AG04449 (cell line): ENCODE data around the gene CNTN2.

Experiments used
- CTCF ChIA-PET: fragments of 350-600 bp; formaldehyde crosslinking; extraction: SDS; loops from one replicate; lab custom pipeline; 2021; ENCODE audit warnings: antibody characterized with exemption; lab: Yijun Ruan, JAX
- POLR2A ChIA-PET: fragments of 400-600, 350-600 bp; formaldehyde crosslinking; extraction: SDS; loops from one replicate; lab custom pipeline; 2020; ENCODE audit warnings: antibody characterized with exemption, inconsistent platforms; lab: Yijun Ruan, JAX
- DNase-seq: peaks from one replicate; pipeline ENCODE4 v3.0.0-alpha.2; 2010; ENCODE audit warnings: low read depth, low spot score
- H3K4me3 ChIP-seq: 2 replicates; pipeline ENCODE4 v1.5.1; 2011; ENCODE audit warnings: low read depth, mild to moderate bottlenecking, control low read depth, low read length
- CTCF ChIP-seq: IDR thresholded peaks from one replicate; pipeline ENCODE4 v1.5.1; 2011; ENCODE audit warnings: mild to moderate bottlenecking, moderate library complexity, low read length, control low read depth, inconsistent platforms; ENCODE audit not compliant: insufficient read depth; ENCODE audit errors: missing control alignments

The CNTN2 gene

GRCh38 chr1:205028390-205028789, 14.6 kb upstream of the CNTN2 start:
- CTCF ChIA-PET, result interaction anchor here (0.9 to 1.1 kb wide), 3 partner anchors 33 to 222 kb away, joined by 3 to 4 read pairs (median 3); no protein-coding TSS in a partner anchor
- no peak overlapping the region for H3K4me3 ChIP-seq
- TF ChIP-seq CTCF, result no peak
- DNase-seq, result no peak
- POLR2A ChIA-PET, result no interaction called here

DNA sequence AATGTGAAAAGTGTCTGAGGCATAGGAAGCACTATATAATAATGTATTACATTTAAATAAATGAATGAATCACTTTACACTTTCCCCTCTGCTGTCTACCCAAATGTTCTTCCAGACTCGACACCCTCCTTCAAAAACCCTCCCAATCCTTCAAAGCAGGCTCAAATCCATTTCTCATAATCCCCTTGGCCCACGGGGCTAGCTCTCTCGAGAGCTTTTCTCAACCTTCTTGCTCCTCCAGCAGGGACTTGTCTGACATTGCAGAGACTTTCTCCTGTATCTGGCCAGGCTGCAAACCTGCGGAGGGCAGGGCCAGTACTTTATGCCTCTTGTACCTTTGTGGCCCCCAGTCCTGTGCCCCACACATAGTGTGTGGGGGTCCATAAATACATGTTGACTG, 14.1 kb upstream of the CNTN2 start:
- H3K4me3 ChIP-seq, result no peak overlapping the region
- TF ChIP-seq CTCF, result no peak
- POLR2A ChIA-PET, result no interaction called here
- no peak for DNase-seq
- CTCF ChIA-PET, result interaction anchor here (0.9 to 1.3 kb wide), 4 partner anchors 32 to 222 kb away, joined by 3 to 4 read pairs (median 3); no protein-coding TSS in a partner anchor

DNA sequence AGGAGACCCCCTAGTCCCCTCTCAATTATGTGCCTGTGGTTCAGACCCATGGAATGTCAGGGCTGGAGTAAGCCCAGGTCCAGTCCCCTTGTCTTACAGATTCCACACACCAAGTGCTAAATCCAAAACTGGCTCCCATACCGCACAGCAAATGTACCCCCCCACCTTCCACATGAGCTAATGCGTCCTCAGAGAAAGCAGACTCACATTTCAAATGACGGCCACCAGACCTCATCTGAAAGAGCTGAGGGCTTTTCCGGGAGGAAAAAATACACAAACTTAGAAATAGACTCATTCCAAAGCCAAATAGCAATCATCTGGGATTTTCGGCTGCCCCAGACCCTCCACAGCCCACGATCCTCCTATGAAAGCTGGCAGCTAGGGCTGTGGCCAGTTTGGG, 12.8 kb upstream of the CNTN2 start:
- CTCF ChIA-PET, result interaction anchor here (1.2 to 1.3 kb wide), 2 partner anchors 31 to 89 kb away, joined by 3 to 8 read pairs; no protein-coding TSS in a partner anchor
- TF ChIP-seq CTCF, result no peak
- POLR2A ChIA-PET, result no interaction called here
- no peak overlapping the region for H3K4me3 ChIP-seq
- no peak for DNase-seq

DNA sequence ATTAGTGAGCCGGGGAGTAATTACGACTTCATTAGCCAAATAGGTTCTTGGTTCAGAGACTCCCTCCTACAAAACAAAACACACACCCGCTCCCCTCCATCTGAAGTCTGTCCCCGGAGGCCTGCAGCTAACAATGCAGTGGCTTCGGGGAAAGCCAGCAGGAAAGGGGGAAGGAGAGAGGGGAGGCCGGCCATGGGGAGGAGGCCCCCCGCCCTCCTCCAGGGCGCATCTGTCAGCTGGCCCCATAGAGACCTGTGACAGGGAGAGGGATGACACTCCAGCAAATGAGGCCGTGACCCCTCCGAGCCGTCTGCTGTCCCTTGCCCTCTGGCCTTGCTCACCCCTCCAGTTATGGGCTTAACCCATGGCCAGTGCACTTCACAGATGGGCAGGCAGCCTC, 12.1 kb upstream of the CNTN2 start:
- ChIA-PET CTCF (interaction anchor here (1.9 kb wide), 1 partner anchor 30 kb away, joined by 10 read pairs; no protein-coding TSS in a partner anchor), POLR2A (no interaction called here)
- no peak for TF ChIP-seq CTCF
- H3K4me3 ChIP-seq, result no peak overlapping the region
- no peak for DNase-seq

GRCh38 chr1:205032508-205032907, 10.5 kb upstream of the CNTN2 start:
- ChIA-PET POLR2A (no interaction called here), CTCF (interaction anchor here (1.2 to 1.9 kb wide), 2 partner anchors 29 to 224 kb away, joined by 3 to 10 read pairs; no protein-coding TSS in a partner anchor)
- DNase-seq, result no peak
- H3K4me3 ChIP-seq, result no peak overlapping the region
- TF ChIP-seq CTCF, result no peak

DNA sequence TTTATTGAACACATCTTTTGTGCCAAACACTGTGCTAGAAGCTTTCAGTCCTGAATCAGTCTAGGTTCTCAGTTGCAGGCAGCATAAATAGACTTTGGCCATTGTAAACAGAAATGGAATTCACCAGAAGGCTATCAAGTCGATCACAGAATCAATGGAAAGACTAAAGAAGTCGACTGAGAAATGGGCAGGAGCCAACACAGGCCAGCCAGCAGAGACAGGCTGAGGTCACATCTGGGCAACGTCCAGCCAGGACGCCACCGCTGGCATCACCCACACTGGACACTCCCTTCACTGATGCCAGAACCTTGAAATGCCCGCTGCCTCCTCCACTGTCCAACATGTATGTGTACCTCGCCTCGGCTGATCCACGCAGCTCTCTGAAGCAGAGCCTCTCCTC, 5.5 kb upstream of the CNTN2 start:
- no peak for DNase-seq
- ChIA-PET CTCF (interaction anchor here (5.9 kb wide), 1 partner anchor 24 kb away, joined by 47 read pairs; no protein-coding TSS in a partner anchor), POLR2A (no interaction called here)
- no peak for TF ChIP-seq CTCF
- H3K4me3 ChIP-seq, result no peak overlapping the region
